Fibroblast of lung (primary cell): ENCODE measurements around the gene ENTREP3. TPM values are rescaled to one million over a fixed set of nuclear protein-coding genes. Genes with fewer than 3 reads are reported as not detected.

Experiments
- DNase-seq, 2 donors: peaks; one replicate each; pipeline versions ENCODE4 v3.0.0 to v3.0.0-alpha.2; 2010; ENCODE audit warnings: low read depth in 2 of 2
- H2AFZ ChIP-seq: 2 replicates; pipeline ENCODE4 v1.5.1; 2012; ENCODE audit warnings: low read length, control low read depth, inconsistent platforms
- H3K27ac ChIP-seq: 2 replicates; pipeline ENCODE4 v1.5.1; 2011; ENCODE audit warnings: low read length, control low read depth; ENCODE audit not compliant: insufficient read depth
- H3K27me3 ChIP-seq: 2 replicates; pipeline ENCODE4 v1.5.1; 2011; ENCODE audit warnings: mild to moderate bottlenecking, low read length; ENCODE audit not compliant: control insufficient read depth, insufficient read depth
- H3K36me3 ChIP-seq: 2 replicates; pipeline ENCODE4 v1.5.1; 2011; ENCODE audit warnings: low read length; ENCODE audit not compliant: control insufficient read depth, insufficient read depth
- H3K4me1 ChIP-seq: 2 replicates; pipeline ENCODE4 v1.5.1; 2011; ENCODE audit warnings: low read length; ENCODE audit not compliant: control insufficient read depth, insufficient read depth; ENCODE audit errors: extremely low read depth
- H3K4me2 ChIP-seq: 2 replicates; pipeline ENCODE4 v1.5.1; 2011; ENCODE audit warnings: low read length, control low read depth; ENCODE audit not compliant: insufficient read depth; ENCODE audit errors: extremely low read depth
- H3K4me3 ChIP-seq, 4 experiments: fragments of 200-600 bp in 1 of 4; sonication (generic) in 1 of 4; replicated peaks in 1 of 4; 2 replicates each; pipeline ENCODE4 v1.5.1; 2011 to 2016; ENCODE audit warnings: low read length in 4 of 4, low read depth in 3 of 4, mild to moderate bottlenecking in 3 of 4, control low read depth in 2 of 4, inconsistent platforms in 1 of 4, mixed read lengths in 1 of 4; ENCODE audit not compliant: insufficient read depth in 1 of 4; ENCODE audit errors: control extremely low read depth in 1 of 4
- H3K79me2 ChIP-seq: 2 replicates; pipeline ENCODE4 v1.5.1; 2012; ENCODE audit warnings: mild to moderate bottlenecking, low read length, inconsistent platforms; ENCODE audit not compliant: control insufficient read depth, insufficient read depth
- H3K9ac ChIP-seq: 2 replicates; pipeline ENCODE4 v1.5.1; 2011; ENCODE audit warnings: mild to moderate bottlenecking, low read length, control low read depth; ENCODE audit not compliant: insufficient read depth
- H3K9me3 ChIP-seq: 2 replicates; pipeline ENCODE4 v1.5.1; 2012; ENCODE audit warnings: low read depth, low read length; ENCODE audit not compliant: control insufficient read depth, insufficient read depth
- H4K20me1 ChIP-seq: 2 replicates; pipeline ENCODE4 v1.5.1; 2011; ENCODE audit warnings: low read length; ENCODE audit not compliant: control insufficient read depth, insufficient read depth; ENCODE audit errors: extremely low read depth
- EZH2 ChIP-seq: IDR thresholded peaks from 2 replicates; pipeline ENCODE4 v1.5.1; 2012; ENCODE audit warnings: low read length, control low read depth, mild to moderate bottlenecking; ENCODE audit errors: missing control alignments
- polyA plus RNA-seq, 2 donors: library from polyadenylated mRNA; depleted of rRNA in 1 of 2; stranded (reverse) in 1 of 2; unstranded in 1 of 2; fragments of >200 nt; gene quantifications; 2 replicates each; pipeline ENCODE4 v1.2.1, GENCODE V29; 2011 to 2012; ENCODE audit warnings: missing spikeins in 1 of 2
- total RNA-seq: library from RNA; depleted of rRNA; stranded (reverse); fragments of >200 nt; gene quantifications from 2 replicates; pipeline ENCODE4 v1.2.1, GENCODE V29; 2014
- TF ChIP-seq, protein P1 (sequence below), 2 donors: IDR thresholded peaks in 1 of 2; conservative IDR thresholded peaks in 1 of 2; 1 replicate in 1 of 2; 2 replicates in 1 of 2; pipeline ENCODE4 v1.5.1; 2011 to 2012; ENCODE audit warnings: low read length in 2 of 2, control low read depth in 1 of 2, inconsistent platforms in 1 of 2, low read depth in 1 of 2, mild to moderate bottlenecking in 1 of 2

The ENTREP3 gene
- total and polyA plus RNA-seq, 2 donors (not counting 1 experiment from before 2014, with no cell fraction given) = 8.5 to 12.9 TPM

GRCh38 chr1:155267373-155267772 lies 12.1 kb upstream of the ENTREP3 start:
- TF ChIP-seq, protein P1, sequence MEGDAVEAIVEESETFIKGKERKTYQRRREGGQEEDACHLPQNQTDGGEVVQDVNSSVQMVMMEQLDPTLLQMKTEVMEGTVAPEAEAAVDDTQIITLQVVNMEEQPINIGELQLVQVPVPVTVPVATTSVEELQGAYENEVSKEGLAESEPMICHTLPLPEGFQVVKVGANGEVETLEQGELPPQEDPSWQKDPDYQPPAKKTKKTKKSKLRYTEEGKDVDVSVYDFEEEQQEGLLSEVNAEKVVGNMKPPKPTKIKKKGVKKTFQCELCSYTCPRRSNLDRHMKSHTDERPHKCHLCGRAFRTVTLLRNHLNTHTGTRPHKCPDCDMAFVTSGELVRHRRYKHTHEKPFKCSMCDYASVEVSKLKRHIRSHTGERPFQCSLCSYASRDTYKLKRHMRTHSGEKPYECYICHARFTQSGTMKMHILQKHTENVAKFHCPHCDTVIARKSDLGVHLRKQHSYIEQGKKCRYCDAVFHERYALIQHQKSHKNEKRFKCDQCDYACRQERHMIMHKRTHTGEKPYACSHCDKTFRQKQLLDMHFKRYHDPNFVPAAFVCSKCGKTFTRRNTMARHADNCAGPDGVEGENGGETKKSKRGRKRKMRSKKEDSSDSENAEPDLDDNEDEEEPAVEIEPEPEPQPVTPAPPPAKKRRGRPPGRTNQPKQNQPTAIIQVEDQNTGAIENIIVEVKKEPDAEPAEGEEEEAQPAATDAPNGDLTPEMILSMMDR (conservative IDR thresholded peaks at IDR 0.05 in 1 of 2, IDR thresholded peaks at IDR 0.05 in 1 of 2; ENCODE audit: low read depth in 1 of 2, low read length in 2 of 2) = no peak
- no peak for TF ChIP-seq EZH2
- Histone ChIP-seq H3K4me3 (no peak overlapping the region), H3K36me3 (peaks cover 33% of the 10 kb centered on the region), H4K20me1 (no peaks in the 10 kb centered on the region), H3K4me2 (no peak overlapping the region), H3K9me3 (no peaks in the 10 kb centered on the region), H3K27me3 (no peaks in the 10 kb centered on the region), H3K27ac (no peak overlapping the region), H2AFZ (no peak overlapping the region), H3K9ac (no peak overlapping the region), H3K79me2 (peaks cover 21% of the 10 kb centered on the region), H3K4me1 (no peaks in the 10 kb centered on the region)
- DNase-seq = no peak

DNA sequence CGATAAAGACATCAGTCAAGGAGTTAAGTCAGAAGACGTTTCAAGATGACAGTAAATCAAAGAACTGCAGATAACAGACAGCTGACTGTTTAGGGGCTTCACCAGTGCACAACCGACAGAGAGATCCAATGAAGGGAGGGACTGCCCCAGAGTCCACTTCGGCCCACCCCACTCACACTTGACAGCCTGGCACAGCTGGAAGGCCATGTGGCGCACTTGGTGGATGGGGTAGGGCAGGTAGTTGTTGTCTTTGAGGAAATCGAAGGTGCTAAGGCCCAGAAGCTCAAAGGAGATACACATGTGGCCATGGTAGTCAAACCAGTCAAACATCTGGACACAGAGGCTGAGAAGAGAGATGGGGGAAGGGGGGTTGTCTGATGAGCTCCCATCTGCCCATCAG lies 11.3 kb upstream of the ENTREP3 start:
- Histone ChIP-seq H3K27me3 (no peaks in the 10 kb centered on the region), H3K79me2 (peaks cover 17% of the 10 kb centered on the region), H4K20me1 (no peaks in the 10 kb centered on the region), H3K4me2 (no peak overlapping the region), H2AFZ (no peak overlapping the region), H3K27ac (no peak overlapping the region), H3K9me3 (no peaks in the 10 kb centered on the region), H3K36me3 (peaks cover 33% of the 10 kb centered on the region), H3K9ac (no peak overlapping the region), H3K4me3 (no peak overlapping the region), H3K4me1 (no peaks in the 10 kb centered on the region)
- DNase-seq = no peak
- TF ChIP-seq, protein P1 (conservative IDR thresholded peaks at IDR 0.05 in 1 of 2, IDR thresholded peaks at IDR 0.05 in 1 of 2; ENCODE audit: low read depth in 1 of 2, low read length in 2 of 2) = no peak
- no peak for TF ChIP-seq EZH2

GRCh38 chr1:155263067-155263466 lies 7.8 kb upstream of the ENTREP3 start:
- Histone ChIP-seq H2AFZ (no peak overlapping the region), H3K36me3 (peaks cover 20% of the 10 kb centered on the region), H3K4me1 (peaks cover 2% of the 10 kb centered on the region), H3K27ac (no peak overlapping the region), H3K9me3 (no peaks in the 10 kb centered on the region), H3K9ac (no peak overlapping the region), H3K27me3 (no peaks in the 10 kb centered on the region), H3K4me3 (no peak overlapping the region), H3K79me2 (peaks cover 18% of the 10 kb centered on the region), H4K20me1 (no peaks in the 10 kb centered on the region), H3K4me2 (no peak overlapping the region)
- no peak for DNase-seq
- TF ChIP-seq EZH2 = no peak
- TF ChIP-seq, protein P1 (conservative IDR thresholded peaks at IDR 0.05 in 1 of 2, IDR thresholded peaks at IDR 0.05 in 1 of 2; ENCODE audit: low read depth in 1 of 2, low read length in 2 of 2) = no peak
